Stimulated activated CD8-positive, alpha-beta memory T cell treated with anti-CD3 and anti-CD28 coated beads, Interleukin-15, amount 100 ng/mL, for 4 hours (primary cell): ENCODE results near the gene CHRNE.
"Not testable (repeated sequence)": the region's sequence is repeated elsewhere in the genome, so short reads cannot be mapped to it uniquely, and the experiment has no call there.

Experiments used
- DNase-seq, 2 donors: peaks; one replicate each; pipeline ENCODE4 v3.0.0-alpha.2; 2020; ENCODE audit warnings: low read depth in 2 of 2

The CHRNE gene

DNA sequence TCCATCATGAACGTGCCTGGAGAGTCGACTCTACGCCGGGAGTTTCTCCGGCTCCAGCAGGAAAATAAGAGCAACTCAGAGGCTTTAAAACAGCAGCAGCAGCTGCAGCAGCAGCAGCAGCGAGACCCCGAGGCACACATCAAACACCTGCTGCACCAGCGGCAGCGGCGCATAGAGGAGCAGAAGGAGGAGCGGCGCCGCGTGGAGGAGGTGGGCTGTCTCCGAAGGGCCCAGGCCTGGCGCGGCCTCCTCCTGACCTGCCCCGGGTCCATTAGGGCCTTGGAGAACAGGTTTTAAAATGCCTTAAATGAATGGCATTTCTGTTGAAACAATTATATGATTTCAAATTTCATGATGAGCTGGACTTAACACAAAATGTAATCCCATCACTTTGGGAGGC is 15.3 kb downstream of the CHRNE start:
- DNase-seq: no peak

DNA sequence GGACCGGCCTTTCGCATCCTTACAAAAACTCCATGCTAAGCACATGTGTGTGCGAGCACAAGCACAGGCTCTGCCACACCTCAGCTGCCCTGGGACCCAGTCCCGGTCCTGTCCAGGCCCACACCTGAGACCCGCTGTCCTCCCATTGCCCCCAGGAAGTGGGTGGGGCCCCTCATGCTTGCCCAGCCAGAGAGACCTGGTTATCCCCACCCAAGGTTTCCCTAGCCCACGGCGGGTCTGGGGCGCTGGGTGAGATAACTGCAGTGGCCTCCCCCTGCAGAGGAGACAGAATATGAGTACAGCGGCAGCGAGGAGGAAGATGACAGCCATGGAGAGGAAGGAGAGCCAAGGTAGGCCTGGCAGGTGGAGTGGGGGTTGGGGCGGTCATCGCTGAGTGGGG is 16.1 kb downstream of the CHRNE start:
- no peak for DNase-seq

DNA sequence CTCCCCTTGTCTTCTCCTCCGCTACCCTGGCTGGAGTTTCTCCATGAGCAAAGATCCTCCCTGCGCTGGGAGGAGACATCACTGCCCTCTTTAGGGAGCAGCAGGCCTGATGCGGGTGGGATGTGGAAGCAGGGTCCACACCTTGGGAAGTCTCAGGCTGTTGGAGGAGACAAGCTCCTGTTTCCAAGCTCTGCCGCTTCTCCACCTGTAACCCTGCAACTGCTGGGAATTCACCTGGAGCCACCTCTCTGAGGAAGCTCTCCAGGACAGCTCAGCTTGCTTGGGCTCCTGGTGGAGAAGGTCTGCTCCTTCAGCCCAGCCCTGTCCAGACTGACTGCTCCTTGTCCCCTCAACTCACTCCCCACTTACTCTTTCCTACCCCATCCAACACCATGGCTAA is 18.4 kb downstream of the CHRNE start:
- DNase-seq: no peak

DNA sequence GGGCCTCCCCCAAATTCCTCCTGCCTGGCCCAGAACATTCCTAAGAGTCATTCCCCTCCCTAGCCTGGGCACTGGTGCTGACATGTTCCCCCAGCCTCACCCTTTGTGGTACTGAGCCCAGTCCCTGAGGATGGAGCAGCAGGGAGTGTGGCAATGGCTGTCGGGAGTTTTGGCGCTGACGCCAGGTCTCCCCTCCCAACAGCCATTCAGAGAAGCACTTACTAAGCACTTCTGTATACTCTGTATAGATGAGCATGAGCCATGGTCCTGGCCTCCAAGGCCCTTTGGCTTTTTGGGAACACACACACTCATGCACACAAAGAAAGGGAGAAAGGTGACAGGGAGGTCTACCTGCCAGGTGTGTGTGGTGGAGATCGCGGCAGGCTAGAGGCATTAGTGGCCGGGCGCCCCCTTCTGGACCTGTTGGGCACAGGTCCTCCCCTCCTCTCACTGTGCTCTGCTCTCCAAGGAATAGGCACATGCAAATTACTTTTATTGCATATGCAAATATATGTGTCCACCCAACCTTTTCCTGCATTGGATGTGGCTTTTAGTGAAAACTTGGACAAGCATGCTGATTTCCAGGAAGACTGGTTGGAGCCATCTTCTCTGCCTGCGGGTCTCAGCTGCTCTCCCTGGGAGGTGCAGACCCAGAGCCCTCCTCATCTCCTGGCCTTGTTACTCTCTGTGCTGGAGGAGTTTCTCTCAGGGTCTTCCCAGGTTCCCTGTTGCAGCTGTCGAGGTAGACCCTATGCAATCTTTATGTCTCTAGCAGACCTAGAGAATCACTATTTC is 20.9 kb downstream of the CHRNE start:
- no peak for DNase-seq

DNA sequence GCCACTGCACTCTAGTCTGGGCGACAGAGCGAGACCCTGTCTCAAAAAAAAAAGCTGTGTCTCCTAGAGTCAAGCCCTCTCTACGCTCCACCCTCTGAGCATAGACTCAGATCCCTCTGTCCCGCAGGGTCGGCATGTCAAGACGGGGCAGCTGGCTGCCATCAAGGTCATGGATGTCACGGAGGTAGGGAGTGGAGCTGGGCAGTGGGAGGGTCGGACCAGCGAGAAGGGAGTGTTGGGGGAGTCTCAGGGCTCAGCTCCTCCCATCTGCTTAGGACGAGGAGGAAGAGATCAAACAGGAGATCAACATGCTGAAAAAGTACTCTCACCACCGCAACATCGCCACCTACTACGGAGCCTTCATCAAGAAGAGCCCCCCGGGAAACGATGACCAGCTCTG is 22.0 kb downstream of the CHRNE start:
- no peak for DNase-seq

DNA sequence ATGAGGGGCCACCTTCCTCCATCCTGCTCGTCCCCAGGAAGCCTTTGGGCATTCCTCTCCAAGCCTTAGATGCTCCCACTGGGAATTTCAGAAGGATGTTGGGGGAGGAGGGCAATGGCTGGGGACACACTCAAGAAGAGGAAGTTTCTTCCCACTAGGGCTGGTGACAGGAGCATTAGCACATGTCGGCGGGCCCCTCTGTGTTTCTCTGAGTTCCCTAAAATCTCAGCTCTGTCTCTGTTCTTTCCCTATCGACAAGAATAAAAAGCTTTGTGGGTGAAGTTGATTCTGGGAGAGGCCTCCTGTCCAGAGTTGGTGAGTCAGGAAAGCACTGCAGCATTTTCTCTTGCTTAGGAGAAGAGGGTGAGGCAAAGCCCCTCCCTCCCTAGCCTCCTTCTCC is 23.3 kb downstream of the CHRNE start:
- no peak for DNase-seq

DNA sequence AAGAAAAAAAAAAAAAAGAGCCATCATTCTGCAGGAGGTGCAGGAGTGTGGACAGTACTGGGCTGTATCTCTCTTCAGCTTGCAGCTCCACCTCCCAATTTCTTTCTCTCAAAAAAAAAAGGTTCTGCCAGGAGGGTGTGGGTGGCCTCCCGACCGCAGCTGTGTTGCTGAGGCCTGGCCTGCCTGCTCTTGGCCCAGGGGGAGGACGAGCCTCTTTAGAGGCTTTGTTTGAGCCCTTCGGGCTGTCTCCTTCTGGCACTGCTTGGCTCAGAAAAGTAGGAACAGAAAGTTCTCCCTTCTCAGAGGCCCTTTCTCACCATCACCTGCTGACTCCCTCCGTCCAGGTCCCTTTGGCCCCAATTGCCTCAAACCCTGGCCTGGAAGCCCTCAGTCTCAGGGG is 25.8 kb downstream of the CHRNE start:
- no peak for DNase-seq

DNA sequence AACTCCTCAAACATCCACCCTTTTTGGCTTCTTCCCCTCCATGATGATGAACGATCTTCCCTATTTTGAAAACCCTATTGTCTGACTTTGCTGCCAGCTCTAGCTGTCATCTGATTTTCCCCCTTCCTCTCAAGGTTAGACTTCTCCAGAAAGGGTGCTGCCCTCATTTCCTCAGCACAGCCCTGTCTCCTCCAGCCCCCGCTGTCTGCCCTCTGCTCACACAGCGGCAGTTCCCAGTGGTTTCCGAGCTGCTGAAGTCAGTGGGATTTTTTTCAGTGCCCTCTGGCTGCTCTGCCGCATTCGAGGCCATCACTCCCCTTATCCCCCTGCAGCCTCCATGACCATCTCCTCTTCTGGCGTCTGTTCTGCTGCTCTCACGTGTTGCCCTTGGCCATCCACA is 30.1 kb downstream of the CHRNE start:
- DNase-seq: no peak

DNA sequence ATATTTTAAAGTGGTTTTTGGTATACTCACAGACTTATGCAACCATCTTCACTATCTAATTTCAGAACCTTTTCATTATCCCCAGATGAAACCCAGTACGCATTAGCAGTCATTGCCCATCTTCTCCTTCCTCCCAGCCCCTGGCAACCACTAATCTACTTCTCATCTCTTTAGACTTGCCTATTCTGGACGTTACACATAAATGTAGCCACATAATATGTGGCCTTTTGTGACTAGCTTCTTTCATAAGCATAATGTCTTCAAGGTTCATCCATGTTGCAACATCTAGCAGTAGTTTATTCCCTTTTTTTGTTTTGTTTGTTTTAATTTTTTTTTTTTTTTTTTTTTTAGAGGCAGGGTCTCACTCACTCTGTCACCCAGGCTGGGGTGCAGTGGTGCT is 32.0 kb downstream of the CHRNE start:
- DNase-seq: no peak

DNA sequence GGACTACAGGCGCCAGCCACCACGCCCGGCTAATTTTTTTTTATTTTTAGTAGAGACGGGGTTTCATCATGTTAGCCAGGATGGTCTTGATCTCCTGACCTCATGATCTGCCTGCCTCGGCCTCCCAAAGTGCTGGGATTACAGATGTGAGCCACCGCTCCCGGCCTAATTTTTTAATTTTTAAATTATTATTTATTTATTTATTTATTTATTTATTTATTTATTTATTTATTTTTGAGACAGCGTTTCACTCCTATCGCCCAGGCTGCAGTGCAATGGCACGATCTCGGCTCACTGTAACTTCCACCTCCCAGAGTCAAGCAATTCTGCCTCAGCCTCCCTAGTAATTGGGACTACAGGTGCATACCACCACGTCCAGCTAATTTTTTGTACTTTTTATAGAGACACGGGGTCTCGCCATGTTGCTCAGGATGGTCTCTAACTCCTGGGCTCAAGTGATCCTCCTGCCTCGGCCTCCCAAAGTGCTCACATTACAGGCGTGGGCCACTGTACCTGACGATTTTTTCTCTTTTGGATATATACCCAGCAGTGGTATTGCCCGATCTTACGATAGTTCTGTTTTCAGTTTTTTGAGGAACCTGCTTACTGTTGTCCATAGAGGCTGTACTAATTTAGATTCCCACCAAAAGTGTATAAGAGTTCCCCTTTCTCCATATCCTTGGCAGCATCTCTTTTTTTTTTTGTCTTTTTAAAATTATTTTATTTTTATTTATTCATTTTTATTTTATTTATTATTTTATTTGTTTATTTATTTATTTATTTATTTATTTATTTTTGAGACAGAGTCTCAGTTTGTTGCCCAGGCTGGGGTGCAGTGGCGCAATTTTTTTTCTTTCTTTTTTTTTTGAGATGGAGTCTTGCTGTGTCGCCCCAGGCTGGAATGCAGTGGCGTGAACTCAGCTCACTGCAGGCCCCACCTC is 33.6 kb downstream of the CHRNE start:
- not testable (repeated sequence) for DNase-seq

DNA sequence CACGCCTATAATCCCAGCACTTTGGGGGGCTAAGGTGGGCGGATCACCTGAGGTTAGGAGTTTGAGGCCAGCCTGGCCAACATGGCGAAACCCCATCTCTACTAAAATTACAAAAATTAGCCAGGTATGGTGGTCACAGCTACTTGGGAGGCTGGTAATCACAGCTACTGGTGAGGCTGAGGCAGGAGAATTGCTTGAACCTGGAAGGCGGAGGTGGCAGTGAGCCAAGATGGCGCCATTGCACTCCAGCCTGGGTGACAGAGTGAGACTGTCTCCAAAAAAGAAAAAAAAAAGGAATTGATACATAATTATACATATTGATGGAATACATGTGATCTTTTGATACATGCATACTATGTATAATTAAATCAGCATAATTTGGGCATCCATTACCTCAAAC is 35.4 kb downstream of the CHRNE start:
- not testable (repeated sequence) for DNase-seq

DNA sequence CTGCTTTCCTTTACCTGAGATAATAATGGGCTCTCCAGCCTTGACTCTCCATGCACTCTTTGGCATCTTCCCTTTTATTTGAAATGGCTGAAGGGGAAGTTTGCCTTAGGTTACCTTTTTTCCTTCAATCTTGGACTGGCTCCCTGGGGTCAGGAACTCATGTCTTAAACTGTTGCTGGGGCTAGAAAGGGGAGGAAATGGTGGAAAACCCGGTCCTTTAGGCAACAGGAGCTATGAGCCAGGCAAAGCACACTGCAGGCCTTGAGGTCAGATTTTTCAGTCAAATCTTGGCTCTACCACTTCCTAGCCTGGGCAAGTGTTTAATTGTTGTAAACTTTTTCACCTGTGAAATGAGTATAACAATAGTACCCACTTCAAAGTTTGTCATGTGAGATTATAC is 39.6 kb downstream of the CHRNE start:
- no peak for DNase-seq

DNA sequence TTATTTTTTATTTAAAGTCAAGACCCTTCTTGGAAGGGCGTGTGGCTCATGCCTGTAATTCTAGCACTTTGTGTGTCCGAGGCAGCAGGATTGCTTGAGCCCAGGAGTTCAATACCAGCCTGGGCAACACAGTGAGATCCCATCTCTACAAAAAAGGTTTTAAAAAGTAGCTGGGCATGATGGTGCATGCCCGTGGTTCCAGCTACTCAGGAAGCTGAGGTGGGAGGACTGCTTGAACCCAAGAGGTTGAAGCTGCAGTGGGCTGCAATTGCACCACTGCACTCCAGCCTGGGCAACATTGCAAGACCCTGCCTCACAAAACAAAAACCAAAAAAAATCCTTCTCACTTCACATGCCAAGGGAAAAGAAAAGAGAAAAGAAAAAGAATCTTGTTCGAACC is 40.2 kb downstream of the CHRNE start:
- no peak for DNase-seq

DNA sequence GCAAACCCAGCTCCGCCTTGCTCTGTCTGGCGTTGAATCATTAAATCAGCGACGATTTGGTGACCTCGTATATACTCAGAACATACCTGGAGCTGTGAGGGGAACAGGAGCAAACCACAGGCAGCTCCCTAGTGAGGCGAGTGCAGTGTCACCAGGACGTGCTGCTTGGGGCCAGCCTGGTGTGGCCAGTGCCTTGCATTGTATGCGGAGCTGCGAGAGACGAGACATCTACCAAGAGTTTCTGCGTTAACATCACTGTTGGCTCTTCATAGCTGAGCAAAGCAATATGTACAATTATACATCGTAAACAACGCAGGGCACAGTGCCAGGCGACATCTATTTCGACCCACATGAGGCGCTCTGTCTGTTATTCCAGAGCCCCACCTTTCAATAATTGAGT is 41.8 kb downstream of the CHRNE start:
- no peak for DNase-seq

DNA sequence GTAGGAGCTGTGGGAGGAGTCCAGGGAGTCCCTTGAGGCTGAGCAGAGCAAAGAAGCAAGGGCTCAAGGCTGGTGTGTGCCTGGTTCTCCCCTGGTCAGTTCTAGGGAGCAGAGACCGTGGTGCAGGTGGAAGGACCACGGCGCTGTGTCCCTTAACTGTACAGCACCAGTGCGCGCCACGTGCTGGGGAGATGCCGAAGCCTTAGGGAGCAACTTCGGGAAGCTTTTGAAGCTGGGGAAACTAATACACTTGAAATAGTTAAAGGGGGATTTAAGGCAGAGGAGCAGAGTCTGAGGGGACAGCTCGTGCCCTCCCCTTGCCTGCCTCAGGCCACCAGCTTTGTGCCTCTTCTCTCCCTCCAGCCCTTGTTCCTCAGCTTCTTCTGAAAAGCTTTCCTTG is 42.2 kb downstream of the CHRNE start:
- DNase-seq: no peak

DNA sequence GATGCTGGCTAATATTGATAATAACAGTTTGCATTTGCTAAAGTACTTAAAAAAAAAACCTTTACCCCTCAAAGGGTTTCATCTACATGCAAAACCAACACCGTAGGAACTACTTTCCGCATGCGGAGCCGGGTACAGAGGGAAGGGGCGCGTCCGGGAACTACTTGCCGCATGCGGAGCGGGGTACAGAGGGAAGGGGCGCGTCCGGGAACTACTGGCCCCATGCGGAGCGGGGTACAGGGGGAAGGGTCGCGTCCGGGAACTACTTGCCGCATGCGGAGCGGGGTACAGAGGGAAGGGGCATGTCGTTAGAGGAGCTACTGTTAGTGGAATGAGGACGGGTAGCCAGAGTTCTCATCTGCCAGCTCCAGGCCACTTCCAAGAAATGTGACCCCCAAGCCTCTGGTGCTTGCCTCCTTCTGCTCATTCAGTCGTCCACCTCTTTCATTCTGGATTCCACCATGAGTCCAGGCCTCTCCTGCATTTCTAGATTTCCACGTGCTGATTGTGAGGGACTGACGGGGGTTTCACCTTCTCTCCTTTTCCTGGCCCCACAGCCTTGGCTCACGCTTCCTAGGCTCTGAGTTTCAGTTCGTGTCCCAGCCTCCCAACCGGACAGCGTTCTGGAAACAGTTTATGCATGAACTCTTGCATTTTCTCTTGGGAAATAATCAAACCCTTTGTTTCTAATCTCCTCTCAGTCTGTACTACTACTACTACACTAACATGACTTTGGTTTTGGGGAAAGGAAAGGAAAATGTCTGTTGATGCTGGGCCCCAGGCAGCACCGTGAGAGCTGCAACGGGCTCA is 42.9 kb downstream of the CHRNE start:
- no peak for DNase-seq

DNA sequence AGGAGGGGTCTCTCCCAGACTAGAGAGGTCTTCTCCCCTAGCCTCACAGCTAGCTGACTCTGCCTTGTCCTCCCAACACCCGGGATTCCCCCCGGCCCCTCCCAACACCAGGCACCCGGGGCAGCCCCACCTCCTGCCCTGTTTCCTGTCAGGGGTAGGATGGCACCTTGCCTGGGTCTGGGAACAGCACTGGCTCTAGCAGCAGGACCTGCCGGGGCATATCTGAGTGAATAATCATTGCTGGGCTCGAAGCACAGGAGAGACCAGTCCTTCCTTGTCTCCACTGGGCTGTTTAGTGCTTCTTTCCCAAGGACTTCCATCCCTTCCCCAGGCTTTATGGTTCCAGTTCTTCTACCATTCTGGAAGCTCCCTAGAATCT is 44.0 kb downstream of the CHRNE start:
- no peak for DNase-seq

DNA sequence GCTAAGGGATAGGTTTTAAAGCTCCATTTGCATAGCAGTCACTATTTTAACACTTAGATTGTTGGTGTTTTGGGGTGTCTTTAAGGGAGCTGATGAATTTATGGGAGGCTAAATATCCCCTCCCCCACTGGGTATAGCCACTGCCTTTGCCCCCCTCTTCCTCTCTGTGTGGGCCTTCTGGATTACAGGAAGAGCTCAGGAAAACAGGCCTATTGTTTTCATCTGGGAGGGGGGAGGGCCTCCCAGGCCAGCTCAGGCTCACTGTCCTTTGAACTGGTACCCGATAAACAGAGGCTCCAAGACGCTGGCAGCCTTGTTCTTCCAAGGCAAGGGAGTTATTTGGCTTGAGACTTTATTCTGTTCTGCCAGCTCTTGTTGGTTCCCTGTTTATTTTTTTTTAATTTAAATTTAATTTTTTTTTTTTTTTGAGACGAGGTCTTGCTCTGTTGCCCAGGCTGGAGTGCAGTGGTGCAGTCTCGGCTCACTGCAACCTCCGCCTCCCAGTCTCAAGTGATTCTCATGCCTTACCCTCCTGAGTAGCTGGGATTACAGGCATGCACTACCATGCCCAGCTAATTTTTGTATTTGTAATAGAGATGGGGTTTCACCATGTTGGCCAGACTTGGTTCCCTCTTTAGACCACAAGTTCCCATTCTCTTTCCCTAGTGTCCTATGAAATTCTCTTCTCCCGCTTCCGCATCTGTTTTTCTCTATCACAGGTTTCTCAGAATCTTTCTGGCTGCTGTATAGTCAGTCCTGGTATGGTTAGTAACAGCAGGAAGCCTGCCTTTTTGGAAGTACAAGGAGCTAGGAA is 44.6 kb downstream of the CHRNE start:
- DNase-seq: no peak

DNA sequence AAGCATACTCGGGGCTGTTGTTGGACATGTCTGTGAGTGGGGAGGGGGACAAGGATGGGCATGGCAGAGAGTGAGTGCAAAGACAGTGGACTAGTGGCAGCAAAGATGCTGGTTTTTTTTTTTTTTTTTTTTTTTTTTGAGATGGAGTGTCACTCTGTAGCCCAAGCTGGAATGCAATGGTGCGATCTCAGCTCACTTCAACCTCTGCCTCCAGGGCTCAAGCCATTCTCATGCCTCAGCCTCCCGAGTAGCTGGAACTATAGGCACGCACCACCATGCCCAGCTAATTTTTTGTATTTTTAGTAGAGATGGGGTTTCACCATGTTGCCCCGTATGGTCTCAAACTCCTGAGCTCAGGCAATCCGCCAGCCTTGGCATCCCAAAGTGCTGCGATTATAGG is 45.6 kb downstream of the CHRNE start:
- not testable (repeated sequence) for DNase-seq

DNA sequence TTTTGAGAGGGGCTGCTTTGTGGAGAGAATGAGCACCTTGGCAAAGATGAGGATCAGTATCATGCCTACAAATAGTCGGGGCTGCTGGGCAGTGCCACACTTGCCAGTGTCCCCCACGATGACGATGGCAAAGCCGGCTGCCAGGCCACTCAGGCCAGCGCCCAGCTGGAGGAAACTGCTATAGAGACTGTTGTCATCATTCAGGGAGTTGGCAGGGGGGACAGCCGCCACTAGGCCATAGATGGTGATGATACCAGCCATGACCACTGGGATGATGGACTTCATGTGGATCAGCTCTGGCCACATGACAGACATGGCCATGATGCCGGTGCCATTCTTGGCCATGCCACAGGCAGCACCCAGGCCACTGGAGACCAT is 46.0 kb downstream of the CHRNE start:
- DNase-seq: no peak

DNA sequence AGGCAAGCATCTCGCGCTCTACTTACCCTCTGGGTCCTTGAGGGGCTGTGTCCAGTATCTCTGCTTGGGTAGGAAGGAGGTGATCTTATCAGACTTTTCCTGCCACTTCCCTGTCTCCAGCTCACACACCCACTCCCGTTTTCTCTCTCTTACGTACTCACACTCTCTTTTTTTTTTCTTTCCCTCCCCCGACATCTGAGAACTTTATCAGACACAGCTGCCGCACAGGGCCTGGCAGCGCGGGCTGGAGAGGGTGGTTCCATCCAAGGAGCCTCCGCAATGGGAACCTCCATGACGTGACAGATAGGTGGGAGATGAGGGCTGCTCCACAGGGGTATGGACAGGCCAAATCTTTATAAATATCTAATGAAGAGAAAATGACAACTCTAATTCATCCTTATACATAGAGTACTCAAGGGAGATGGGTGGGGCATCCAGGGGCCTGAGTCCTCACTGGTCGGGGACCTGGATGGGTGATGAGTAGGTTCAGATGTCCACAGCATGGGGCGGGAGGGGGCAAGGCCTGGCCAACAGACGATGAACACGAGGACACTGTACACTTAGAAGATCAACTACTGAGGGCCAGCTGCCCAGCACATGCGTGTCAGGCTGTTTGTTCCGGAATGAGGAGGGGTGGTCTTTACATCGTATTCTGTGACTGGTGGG is 46.5 kb downstream of the CHRNE start:
- no peak for DNase-seq
